GM18858 (cell line): ENCODE data around the gene CACHD1.

Experiments
- ATAC-seq: cut with Tn5 transposase; IDR thresholded peaks from one replicate; pipeline ENCODE4 v1.9.1; 2021; ENCODE audit not compliant: unreplicated experiment

Gene CACHD1

GRCh38 chr1:64545118-64545843 lies 75.4 kb downstream of the CACHD1 start:
- ATAC-seq, result no peak

- no peak for ATAC-seq
Measured at GRCh38 chr1:64546013-64546412, 76.1 kb downstream of the CACHD1 start.

- ATAC-seq, result no peak
Measured at GRCh38 chr1:64549464-64550239, 79.7 kb downstream of the CACHD1 start.

- ATAC-seq, result no peak
Measured at GRCh38 chr1:64550510-64550909, 80.6 kb downstream of the CACHD1 start.

- no peak for ATAC-seq
Measured at GRCh38 chr1:64550946-64551605, 81.1 kb downstream of the CACHD1 start.

GRCh38 chr1:64553285-64553684 lies 83.4 kb downstream of the CACHD1 start:
- ATAC-seq, result no peak

GRCh38 chr1:64555947-64556346 lies 86.0 kb downstream of the CACHD1 start:
- ATAC-seq, result no peak

GRCh38 chr1:64561993-64562392 lies 92.1 kb downstream of the CACHD1 start:
- no peak for ATAC-seq

GRCh38 chr1:64563958-64564565 lies 94.1 kb downstream of the CACHD1 start:
- no peak for ATAC-seq

GRCh38 chr1:64564891-64565290 lies 95.0 kb downstream of the CACHD1 start:
- no peak for ATAC-seq

- no peak for ATAC-seq
Measured at GRCh38 chr1:64567426-64568170, 97.7 kb downstream of the CACHD1 start.

- ATAC-seq, result no peak
Measured at GRCh38 chr1:64568171-64568450, 98.2 kb downstream of the CACHD1 start.

- ATAC-seq, result no peak
Measured at GRCh38 chr1:64569411-64569810, 99.5 kb downstream of the CACHD1 start.

- no peak for ATAC-seq
Measured at GRCh38 chr1:64570267-64570855, 100.4 kb downstream of the CACHD1 start.

GRCh38 chr1:64572222-64572900 lies 102.4 kb downstream of the CACHD1 start:
- no peak for ATAC-seq

- no peak for ATAC-seq
Measured at GRCh38 chr1:64574301-64574700, 104.4 kb downstream of the CACHD1 start.

GRCh38 chr1:64575881-64576676 lies 106.2 kb downstream of the CACHD1 start:
- ATAC-seq, result no peak

- ATAC-seq, result no peak
Measured at GRCh38 chr1:64578270-64578973, 108.5 kb downstream of the CACHD1 start.

GRCh38 chr1:64579767-64580166 lies 109.8 kb downstream of the CACHD1 start:
- ATAC-seq, result no peak
